Measurements from ENCODE around the gene B4GALT4.

B4GALT4 gene

DNA sequence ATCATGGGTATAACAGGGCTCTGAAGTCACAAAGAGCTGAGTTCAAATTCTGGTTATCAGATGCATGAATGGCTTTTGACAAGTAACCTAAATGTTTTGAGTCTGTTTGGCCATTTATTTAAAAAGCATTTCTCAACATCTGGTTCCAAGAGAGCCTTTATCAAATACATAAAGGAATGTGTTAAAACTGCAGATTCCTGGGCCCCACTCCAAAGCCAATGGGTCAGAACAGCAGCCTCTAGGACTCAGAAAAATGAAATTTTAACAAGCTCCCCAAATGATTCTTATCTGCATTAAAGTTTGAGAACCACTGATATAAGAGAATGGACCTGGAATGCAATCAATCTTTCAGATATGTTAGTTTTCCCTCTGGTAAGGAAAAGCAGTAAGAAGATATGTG, 3.4 kb downstream of the B4GALT4 start:
- no peak for DNase-seq (ENCODE audit: low read depth)

DNA sequence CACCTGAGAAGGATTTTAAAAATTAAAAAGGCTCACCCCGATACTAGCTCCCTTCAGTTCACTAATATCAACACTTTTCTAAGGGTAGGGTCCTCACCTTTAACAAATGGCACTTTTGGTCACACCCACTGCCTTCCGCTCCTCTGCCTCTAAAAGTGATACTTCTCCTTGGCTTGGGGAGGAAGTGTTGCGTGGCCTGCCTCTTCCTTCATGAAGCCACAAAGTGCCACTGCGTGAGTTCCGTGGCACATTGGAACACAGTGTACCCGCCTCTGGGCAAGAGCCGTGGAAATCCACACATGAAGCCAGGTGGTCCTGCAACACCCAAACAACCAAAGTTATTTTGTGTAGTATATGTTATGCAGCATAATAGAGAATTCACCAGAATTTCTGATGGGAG, 3.9 kb downstream of the B4GALT4 start:
- DNase-seq (ENCODE audit: low read depth): no peak

DNA sequence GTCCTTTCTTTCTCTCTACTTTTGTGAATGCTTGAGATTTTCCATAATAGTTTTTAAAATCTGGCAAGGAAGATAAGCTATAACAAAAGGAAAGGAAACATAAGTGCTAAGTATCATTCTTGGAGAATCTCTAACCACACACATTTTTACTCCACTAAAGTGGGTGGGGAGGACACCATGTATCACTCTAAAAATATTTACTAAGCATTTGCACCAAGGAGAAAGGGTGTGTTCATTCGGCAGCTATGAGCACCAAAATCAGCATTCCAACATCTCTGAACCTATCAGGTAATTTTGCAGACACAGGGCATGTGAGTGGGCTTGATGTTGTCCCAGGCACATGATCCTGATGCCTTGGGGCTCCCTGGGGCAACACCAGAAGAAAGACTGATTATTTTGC, 5.5 kb downstream of the B4GALT4 start:
- no peak for DNase-seq (ENCODE audit: low read depth)

DNA sequence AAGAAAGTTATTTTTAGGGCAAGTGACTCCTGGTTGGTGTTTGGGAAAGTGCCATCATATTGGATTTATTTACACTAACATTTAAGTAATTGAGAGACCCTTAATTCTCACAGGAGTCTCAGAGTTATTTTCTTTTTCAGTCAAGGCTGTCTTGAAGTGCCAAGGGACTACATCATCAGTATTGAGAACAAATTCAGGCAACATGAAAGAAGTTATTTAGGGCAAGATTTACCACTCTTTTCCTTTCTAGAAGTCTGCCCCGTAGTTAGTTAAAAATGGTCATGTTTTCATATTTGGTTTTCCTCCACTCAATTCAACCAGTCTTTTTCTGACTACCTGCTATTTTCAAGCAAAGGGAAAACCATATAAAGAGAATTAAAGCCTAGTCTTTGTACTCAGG, 6.1 kb downstream of the B4GALT4 start:
- no peak for DNase-seq (ENCODE audit: low read depth)

DNA sequence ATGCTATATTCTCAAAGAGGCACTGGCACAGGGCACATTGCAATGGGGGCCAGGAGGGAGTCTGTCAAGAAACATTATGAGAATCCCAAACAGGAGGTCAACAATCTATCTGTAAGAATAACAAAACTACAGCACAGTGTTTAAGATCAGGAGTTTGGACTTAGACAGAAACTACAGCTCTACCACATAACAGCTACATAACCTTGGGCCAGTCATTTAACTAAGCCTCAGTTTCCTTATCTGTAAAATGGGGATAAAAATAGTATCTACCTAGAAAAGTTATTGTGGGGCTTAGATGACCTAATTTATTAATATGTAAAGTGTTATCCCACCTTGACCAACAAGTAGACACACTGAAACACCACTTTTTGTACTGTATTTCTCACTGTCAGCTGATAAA, 9.9 kb downstream of the B4GALT4 start:
- DNase-seq (ENCODE audit: low read depth): no peak

DNA sequence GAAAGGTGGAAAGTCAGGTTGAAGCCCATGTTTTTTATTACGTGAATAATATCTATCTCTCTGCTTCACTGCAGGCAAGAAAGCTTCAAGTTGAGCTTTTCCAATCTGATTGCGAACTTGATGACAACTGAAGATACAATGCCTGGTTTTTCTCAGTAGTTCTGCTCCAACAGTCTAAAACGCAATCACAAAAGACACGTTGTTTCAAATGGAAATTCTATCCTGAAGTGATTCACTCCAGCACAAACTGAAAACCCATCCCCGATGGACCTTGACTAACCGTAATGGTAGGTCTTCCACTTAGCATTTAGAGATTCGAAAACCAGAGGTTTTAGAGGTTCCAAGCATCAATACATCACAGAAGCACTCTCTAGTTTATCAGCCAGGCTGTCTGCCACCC, 10.6 kb downstream of the B4GALT4 start:
- no peak for DNase-seq (ENCODE audit: low read depth)

DNA sequence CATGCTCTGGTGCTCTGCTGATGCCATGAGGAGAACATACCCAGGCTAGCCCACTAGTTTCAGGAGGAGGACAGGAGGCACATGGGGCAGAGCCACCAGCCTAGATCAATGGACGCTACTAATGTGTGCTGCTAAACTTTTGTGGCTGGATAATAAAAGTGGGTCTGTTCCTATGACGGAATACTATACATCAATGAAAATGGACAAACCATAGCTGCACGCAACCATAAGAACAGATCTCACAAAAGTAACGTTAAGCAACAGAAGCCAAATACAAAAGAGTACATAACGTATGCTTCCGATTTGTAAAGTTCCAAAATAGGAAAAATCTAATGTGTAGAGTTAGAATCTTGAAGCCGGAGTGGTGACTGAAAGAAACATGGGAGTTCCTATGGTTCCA, 11.5 kb downstream of the B4GALT4 start:
- no peak for DNase-seq (ENCODE audit: low read depth)

DNA sequence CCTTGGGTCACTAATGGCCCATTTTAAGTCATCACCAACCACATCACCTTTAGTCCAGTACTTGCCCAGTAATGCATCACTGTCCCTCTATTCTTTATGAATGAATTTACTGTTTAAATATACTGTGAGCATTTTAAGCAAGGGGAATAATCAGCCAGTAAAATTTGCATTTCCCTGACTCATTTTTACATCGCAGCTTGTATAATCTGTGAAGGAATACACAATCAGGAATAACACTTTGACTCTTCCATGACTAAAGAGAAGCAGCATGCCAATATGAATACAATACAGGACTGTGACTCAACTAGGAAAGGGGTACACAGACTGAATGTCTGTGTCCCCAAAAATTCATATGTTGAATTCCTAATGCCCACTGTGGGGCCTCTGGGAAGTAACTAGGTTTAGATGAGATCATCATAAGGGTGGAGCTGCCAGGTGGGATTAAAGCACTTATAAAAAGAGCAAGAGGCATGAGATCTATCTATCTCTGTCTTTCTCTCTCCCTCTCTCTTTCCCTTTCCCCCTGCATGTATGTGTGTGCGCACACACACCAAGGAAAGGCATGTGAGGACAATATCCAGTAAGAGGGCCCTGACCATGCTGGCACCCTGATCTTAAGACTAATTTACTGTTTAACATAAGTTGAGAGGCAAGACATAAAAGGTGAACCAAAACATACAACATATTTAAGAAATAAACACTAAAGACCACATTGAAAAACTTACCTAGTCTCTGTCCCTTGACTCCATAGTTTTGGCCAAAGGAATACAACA, 12.1 kb downstream of the B4GALT4 start:
- DNase-seq (ENCODE audit: low read depth): no peak

DNA sequence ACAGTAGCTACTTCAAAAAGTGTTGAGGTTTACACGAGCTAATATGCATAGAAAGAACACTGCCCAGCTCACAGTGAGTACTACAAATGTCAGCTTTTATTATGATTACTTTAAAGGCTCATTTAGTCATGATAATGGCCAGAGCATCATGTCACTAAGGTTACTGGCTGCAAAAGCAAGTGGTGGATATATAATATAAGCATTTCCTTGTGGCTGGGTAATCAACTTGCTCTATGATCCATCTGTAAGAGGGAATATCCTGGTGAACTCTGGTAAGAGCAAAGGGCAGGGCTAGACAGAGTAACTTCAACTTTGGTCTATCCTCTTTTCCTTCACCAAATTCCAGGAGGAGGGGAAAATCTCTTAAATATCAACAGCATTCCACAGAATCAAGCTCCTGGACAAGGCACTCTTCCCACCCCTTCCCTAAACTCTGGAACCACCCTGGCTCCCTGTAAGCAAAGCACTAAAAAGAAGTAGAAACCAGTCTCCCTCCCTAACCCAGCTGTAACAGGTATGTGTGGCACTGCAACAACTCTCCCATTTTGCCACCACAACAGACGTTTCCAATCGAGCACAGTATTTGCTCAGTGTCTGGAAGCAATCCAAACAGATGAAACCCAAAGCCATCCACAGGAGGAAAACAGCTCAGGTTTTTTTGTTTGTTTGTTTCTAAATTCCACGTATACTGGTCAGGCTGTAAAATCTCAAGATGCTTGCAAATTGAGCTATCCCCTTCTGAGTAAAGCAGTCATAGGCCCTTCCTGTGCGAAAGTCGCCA, 13.4 kb downstream of the B4GALT4 start:
- DNase-seq (ENCODE audit: low read depth): no peak

DNA sequence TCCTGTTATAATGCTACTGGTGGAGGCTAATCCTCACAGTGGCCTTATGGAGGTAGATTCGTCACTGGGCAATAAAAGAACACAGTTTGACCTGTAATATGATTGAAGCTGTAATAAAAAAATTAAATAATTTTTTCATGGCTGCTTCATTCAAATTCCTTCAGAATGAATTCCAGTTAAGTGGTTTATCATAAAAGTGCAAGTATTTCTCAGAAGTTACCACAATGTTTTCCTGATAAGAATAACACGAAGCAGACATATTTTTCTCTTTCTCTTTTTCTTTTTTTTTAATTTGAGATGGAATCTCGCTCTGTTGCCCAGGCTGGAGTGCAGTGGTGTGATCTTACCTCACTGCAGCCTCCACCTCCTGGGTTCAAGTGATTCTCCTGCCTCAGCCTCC, 15.6 kb downstream of the B4GALT4 start:
- no peak for DNase-seq (ENCODE audit: low read depth)

DNA sequence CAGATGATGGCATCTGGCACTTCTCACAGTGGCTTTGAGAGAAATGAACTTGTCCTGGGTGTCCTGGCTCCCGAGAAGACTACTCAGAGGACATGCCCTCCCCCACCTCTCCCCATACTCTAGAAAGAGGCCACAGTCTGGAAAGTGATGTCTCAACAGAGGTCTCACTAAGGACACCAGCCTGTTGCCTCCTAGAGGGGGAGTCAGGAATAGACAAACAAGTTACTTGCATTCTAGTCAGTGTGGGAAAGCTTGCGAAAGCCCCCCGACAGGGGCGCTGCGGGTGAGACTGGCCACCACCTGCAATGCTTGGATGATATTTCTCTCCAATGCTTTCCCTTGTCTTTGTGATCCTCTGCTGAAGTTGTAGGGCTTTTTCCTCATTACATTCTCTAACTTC, 17.2 kb downstream of the B4GALT4 start:
- DNase-seq (ENCODE audit: low read depth): no peak

DNA sequence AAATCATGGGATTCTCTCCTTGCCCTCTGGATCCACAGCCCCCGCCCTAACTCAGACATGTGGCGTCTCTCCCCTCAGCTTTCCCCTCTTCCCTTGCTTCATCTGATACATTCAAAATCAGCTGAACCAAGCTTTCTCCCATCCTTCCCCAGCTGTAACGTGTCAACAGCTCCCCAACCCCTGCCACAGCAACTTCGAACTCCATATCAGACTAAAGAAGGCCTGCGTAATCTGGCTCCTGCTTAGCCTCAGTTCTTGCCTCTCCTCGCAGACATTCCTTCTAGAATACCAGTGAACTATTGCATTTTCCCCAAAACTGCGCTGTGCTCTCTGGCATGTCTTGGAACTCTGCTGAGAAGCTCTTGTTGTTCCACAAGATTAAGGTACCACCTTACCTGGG, 18.3 kb downstream of the B4GALT4 start:
- DNase-seq (ENCODE audit: low read depth): no peak

DNA sequence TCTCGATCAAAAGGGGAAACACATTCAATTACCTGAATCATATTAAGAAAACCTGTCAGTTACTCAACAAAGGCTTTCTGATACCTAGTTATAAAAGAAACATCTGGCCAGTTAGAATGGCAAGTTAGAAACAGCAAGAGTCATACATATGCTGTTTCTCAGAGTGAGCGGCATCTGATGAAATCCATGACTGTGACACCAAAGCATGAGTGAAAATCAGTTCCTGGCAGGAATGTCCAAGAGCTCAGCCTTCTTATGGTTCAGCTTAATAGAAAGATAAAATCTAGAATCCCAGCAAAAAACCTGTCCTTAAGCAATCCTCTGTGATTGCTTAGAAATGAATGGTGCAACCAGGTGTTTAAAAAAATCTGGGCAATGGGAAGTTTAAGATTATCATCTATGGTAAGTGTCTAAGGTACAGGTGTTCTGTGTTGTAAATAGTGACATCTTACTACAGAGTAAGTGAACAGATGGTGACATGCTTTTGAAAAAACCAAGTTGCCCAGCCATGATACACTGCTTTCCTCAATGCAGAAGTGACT, 18.8 kb downstream of the B4GALT4 start:
- no peak for DNase-seq (ENCODE audit: low read depth)

DNA sequence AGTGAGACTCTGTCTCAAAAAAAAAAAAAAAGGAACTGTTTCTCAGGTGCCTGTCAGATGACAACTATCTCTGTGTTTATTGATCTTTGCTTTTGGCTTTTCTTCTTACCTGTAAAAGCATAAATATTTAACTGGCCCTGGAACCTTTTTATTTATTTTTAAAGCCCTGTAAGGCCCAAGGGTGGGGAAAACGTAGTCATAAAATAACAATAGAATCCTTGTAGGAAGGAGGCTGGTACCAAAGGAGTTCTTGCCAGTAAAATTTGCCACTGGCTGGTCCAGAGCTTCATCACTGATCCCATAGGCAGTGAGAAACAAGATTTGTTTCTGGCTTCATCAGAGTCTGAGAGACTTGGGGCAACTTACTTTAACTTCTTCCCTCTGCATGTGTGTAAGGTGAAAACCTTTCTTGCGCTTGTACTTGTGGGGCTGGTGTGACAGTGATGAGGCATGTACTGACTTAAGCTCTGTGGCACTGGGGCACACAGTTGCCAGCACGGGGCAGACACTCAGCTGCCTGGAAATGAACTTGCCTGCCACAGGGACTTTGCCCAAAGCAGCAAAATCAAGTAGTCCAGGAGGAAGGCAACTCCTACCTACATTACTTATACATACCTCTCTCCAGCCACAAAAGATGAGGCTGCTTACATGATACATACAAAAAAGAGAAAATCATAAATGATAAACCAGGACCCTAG, 19.6 kb downstream of the B4GALT4 start:
- no peak for DNase-seq (ENCODE audit: low read depth)

DNA sequence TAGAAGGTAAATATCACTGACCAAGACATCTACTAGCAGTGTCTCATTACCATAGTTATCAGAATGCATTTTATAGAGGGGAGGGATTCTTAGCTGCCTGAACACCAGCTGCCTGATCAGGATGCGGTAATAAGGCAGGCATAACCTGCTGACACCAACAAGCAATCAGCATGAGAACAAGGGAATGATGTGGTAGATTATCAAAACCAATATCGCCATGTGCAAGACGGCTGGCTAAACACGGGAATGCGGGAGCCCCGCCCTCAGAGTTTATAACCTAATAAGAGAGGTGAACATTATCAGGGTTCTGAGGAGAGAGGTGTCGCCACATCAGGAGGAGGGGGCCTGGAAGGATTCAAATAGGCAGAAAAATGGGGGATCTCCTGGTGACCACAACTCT, 20.5 kb downstream of the B4GALT4 start:
- DNase-seq (ENCODE audit: low read depth): no peak

DNA sequence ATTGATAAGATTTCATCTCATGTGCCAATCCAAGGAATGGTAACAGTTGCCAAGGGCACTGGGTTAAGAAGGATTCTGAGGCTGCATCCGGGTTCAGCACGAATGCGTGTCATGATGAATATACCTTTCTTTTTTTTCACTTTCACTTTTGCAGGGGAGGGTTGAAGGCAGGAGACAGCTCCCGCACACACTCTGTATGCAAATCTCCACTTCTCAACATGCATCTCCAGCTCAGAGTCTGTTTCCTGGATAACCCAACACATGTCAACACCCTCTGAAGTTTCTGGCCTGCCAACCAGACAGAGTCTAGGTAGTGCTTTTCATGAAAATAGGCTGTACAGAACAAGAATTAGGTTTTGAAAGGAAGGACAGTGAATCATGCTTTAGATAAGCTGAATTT, 21.6 kb downstream of the B4GALT4 start:
- DNase-seq (ENCODE audit: low read depth): no peak

DNA sequence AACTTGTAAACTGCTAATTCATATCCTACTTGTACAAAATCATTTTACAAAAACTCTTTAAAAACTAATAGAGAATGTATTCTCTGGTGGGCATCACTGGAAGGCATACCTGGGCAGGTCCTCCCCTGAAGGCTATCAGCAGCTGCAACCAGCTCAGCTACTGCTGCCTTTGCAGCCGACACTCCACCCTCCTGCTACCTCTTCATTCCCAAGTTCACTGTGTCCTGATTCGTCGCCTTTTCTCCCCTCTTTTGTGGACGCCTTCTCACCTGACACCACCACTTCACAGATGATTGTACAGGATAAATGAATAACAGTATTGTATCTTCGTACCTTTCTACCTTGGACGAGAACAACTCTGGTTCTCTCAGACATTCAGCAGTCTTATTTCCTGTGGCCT, 28.9 kb downstream of the B4GALT4 start:
- no peak for DNase-seq (ENCODE audit: low read depth)

DNA sequence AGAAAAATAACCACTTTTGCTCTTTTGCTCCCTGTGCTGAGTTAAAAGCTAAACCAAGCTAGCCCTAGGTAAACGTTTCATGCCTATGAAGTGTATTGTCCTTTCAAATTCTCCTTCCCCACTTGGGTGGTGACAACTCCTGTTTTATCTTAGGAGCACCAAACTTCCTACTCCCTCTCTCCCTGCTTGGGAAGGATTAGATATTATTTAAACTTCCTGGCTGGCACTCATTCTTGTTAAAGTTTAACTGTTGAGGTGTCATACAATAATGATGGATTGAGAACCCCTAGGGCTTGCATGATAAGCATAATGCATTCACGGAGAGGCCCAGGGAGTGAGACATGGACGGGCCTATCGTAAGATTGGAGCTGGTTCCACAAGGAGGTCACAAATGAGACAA, 29.5 kb downstream of the B4GALT4 start:
- no peak for DNase-seq (ENCODE audit: low read depth)

DNA sequence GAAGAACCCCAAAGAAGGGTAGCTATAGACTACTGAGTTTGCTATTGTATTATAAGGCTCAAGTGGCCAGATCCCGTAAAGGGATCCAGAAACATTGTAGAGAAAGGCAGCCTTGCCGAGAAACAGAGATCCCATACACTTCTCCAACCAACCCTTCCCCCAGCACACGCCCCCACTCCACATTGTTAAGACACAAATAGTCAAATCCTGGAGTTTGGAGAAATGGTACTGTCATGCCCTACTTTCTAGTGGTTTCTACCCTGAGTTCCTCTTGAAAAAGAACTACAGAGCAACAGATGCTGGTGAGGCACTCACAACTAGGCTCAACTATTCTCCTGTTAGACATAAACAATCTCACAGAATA, 33.2 kb downstream of the B4GALT4 start:
- DNase-seq (ENCODE audit: low read depth): no peak

DNA sequence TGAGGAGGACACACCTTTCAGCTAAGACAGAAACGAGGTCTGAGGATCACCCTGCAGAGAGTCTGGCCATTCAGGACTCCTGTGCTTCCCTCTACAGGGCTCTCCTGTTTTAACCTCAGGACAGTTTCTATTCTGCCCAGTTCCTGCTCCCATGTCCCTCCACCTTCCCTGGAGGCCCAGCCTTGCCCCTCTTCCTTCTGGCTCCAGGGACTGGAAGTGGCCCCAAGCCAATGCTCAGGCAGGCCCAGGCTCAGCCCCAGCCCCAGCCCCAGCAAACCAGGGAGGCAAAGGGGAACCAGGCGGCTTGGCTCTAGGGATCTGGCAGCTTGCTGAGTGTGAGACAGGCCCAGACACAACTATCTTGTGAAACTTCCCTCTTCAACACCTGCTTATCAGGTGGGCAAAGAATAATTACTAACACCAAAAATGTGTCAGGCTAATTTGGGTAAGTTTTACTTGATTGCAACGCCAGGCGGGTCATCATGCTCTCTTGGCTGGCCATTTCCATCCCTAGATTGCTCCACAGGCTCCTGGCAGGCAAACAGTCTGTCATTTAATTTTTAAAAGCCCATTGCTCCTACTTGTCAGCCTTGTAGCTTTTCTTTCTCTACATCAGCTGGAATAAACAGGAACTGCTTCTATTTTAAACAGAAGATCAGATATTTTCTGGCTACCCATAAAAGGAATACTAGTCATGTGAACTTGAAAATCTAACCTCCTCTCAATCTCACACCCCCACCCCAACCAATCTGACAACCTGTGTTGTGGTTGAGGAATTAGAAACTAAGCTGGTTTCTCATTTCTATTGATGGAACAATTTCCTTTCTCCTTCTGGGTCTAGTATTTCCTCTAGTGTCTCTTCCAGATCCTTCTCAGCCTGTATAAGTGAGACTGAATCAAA, 33.8 kb downstream of the B4GALT4 start:
- DNase-seq (ENCODE audit: low read depth): no peak

DNA sequence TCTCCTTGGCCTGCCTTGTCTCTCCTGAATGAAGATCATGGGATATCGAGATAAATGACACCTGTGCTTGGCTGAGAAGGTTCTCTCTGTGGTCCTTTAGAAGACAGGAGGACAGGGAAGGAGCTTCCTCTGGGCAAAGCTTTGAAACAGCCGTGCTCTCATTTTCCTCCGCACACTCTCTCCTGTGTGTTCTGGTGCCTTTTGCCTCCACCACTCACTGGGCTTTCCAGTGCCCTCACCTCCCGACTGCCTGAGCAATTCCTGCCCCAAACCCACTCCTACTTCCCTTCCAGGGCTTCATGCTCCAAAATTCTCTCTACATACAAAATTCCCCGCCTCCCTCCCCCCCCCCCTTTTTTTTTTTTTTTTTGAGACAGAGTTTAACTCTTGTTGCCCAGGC, 35.0 kb downstream of the B4GALT4 start:
- no peak for DNase-seq (ENCODE audit: low read depth)

DNA sequence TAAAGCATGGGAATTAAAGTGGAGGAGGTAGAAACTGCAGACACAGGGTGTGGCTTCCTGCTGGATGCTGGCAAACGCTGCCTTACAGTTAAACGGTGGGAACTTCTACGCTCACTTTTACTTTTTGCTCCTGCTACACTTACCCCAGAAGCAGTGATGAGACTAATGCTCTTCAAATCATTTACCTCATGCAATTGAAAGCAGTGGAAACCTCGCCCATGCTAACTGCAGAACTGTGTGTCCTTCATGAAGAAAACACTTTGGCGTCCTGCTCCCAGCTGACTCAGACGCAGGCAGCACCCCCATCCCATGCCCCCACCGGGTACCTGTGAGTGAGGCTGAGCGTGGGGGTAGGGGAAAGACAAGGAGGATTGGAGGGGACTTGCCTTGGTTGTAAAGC, 35.5 kb downstream of the B4GALT4 start:
- no peak for DNase-seq (ENCODE audit: low read depth)

All from non-pigmented ciliary epithelial cell (primary cell).